Smooth muscle cell of the brain vasculature (primary cell): ENCODE measurements around the gene TNS2.
"Not testable (repeated sequence)": the region's sequence is repeated elsewhere in the genome, so short reads cannot be mapped to it uniquely, and the experiment has no call there.

ENCODE experiments used
- DNase-seq: peaks from one replicate; pipeline ENCODE4 v3.0.0-alpha.2; 2012; ENCODE audit warnings: low read depth, low spot score

Gene TNS2, protein sequence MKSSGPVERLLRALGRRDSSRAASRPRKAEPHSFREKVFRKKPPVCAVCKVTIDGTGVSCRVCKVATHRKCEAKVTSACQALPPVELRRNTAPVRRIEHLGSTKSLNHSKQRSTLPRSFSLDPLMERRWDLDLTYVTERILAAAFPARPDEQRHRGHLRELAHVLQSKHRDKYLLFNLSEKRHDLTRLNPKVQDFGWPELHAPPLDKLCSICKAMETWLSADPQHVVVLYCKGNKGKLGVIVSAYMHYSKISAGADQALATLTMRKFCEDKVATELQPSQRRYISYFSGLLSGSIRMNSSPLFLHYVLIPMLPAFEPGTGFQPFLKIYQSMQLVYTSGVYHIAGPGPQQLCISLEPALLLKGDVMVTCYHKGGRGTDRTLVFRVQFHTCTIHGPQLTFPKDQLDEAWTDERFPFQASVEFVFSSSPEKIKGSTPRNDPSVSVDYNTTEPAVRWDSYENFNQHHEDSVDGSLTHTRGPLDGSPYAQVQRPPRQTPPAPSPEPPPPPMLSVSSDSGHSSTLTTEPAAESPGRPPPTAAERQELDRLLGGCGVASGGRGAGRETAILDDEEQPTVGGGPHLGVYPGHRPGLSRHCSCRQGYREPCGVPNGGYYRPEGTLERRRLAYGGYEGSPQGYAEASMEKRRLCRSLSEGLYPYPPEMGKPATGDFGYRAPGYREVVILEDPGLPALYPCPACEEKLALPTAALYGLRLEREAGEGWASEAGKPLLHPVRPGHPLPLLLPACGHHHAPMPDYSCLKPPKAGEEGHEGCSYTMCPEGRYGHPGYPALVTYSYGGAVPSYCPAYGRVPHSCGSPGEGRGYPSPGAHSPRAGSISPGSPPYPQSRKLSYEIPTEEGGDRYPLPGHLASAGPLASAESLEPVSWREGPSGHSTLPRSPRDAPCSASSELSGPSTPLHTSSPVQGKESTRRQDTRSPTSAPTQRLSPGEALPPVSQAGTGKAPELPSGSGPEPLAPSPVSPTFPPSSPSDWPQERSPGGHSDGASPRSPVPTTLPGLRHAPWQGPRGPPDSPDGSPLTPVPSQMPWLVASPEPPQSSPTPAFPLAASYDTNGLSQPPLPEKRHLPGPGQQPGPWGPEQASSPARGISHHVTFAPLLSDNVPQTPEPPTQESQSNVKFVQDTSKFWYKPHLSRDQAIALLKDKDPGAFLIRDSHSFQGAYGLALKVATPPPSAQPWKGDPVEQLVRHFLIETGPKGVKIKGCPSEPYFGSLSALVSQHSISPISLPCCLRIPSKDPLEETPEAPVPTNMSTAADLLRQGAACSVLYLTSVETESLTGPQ (N-terminal part only)

DNA sequence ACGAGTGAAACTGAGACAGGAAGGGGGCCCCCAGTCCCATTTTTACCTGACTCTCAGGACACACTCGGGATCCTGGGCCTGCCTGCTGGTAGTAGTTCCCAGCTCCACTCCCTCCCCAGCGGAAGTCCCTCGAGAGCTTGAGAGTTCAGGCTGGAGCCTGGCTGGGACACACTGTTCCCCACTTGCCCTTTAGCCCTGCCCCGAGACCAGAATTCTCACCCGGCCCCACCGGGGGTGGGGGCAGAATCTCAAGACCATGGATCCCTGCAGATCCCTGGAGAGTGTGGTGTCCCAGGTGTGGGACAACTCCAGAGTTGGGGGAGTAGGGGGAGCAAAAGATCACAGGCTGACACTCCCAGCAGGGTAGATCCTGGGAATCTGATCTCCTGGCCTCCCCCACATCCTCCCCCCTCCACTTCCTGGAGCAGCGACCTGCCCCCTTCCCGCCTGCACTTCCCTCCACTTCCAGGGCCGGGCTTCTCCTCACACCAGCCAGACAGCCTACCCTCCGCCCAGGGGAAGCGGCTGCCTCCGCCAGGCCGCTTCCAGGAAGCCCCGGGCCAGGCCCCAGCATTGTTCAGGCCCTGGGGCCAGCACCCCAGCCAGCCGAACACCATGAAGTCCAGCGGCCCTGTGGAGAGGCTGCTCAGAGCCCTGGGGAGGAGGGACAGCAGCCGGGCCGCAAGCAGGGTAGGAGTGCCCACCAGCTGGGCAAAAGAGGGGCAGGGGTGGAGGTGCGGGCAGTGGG is at the start of gene TNS2:
TNS2 (plus strand) TSS at position 495 of the 748 bp plus-strand sequence; CDS start at position 616, 121 bp downstream.
- DNase-seq: no peak

DNA sequence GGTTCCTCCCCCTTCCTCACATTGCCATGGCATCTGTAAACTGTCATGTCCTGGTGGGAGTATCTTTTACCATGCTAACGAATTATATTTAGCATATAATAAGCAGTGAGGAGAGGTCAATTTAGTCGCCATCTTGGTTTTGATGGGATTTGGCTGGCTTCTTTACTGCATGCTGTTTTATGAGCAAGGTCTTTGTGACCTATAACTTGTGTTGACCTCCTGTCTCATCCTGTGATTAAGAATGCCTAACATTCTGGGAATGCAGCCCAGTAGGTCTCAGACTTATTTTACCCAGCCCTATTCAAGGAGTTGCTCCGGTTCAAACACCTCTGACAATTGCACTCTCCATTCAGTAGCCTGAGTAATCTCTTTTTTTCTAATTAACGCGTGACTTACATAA is 45.7 kb upstream of the TNS2 start:
- no peak for DNase-seq

GRCh38 chr12:53004582-53004981 is 45.3 kb upstream of the TNS2 start:
- no peak for DNase-seq

- DNase-seq: no peak
Observed at GRCh38 chr12:53005215-53005985, 44.5 kb upstream of the TNS2 start.

GRCh38 chr12:53005986-53006809 is 43.7 kb upstream of the TNS2 start, which contains the start of gene EIF4B:
TSS of gene EIF4B (plus strand) at chr12:53006456. CDS start at chr12:53006484, 28 bp downstream.
- DNase-seq: peak; percentile 99

- DNase-seq: peak; percentile 13
Observed at GRCh38 chr12:53006810-53007309, 43.0 kb upstream of the TNS2 start.

DNA sequence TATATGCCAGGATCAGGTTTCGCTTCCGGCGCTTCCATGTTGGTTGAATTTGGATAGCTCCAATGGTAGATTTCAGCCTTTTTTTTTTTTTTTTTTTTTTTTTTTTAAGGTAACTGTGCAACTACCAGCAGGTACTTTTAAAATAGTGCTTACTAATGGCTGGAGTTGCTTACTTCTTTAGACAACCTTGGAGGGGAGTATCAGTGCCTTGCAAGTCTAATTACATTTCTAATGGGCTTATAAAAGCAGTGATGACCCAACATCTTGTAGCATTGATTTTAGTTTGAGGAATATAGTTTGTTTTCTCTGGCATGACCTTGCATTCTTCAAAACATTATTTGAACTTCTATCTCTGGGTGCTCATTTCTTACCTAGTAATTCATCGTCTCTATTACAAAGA is 42.5 kb upstream of the TNS2 start:
- DNase-seq: no peak

- DNase-seq: not testable (repeated sequence)
Observed at GRCh38 chr12:53008760-53009159, 41.1 kb upstream of the TNS2 start.

GRCh38 chr12:53010955-53011354 is 38.9 kb upstream of the TNS2 start:
- DNase-seq: no peak

- DNase-seq: no peak
Observed at GRCh38 chr12:53011889-53012288, 38.0 kb upstream of the TNS2 start.

GRCh38 chr12:53012928-53013327 is 36.9 kb upstream of the TNS2 start:
- DNase-seq: no peak

DNA sequence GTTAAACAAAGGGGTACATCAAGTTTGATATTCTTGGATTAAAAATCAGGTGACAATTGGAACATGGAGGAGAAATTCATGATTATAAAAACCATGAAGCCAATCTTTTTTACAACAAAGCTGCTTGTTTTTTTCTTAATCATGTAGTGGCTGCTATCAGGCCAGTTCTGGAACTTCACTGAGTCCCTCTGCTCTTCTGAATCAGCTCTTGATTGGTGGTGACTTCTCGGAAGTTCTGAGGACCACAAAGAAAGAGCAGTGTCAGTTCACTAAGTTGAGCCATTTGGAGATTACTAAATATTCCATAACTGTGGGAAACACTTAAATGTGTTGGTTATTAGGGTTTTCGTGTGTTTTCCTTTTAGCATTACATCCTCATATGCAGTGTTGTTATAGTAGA is 35.2 kb upstream of the TNS2 start:
- DNase-seq: no peak

DNA sequence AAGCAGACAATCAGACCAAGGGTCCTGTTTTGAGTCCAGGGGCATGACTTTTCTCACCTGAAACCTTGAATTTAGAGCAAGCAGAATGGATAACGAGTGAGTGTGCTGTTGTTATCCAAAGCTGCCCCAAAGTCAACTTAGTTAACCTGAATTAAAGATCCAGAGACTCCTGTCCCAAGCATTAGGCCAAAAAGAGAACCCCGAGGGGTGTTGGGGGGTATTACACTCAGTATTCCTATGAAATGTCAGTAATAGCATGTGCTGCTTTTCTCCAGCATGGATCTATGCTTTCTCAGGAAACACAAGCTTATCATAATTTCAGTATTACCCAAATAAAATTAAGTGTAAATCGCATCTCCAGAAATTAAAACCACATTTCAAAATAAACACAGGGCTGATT is 24.6 kb upstream of the TNS2 start:
- no peak for DNase-seq

DNA sequence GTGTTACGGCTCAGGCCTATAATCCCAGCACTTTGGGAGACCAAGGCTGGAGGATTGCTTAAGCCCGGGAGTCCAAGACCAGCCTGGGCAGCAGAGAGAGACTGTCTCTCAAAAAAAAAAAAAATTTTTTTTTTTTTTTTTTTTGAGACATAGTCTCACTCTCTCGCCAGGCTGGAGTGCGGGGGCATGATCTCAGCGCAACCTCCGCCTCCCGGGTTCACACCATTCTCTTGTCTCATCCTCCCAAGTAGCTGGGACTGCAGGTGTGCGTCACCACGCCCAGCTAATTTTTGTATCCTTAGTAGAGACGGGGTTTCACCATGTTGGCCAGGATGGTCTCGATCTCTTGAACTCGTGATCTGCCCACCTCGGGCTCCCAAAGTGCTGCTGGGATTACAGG is 22.9 kb upstream of the TNS2 start:
- not testable (repeated sequence) for DNase-seq

DNA sequence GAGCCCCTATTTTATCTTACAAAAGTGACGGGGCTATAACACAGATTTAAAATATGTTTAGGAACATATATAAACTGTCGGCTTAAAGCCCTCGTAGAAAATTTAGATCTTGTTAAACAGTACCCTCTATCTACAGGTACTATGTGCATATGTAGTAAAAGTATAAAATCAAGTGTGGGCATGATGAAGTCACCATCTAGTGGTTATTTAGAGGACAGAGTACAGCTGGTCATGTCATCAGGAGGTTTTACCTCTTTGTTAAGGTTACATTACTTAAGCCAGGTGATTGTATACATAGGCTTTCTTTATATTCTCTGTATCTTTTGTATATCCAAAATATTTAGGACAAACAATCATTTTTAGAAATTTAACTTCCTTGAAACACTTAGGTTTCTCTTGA is 18.2 kb upstream of the TNS2 start:
- no peak for DNase-seq

- DNase-seq: not testable (repeated sequence)
Observed at GRCh38 chr12:53033832-53034231, 16.0 kb upstream of the TNS2 start.

GRCh38 chr12:53034459-53034858 is 15.4 kb upstream of the TNS2 start:
- no peak for DNase-seq

- DNase-seq: no peak
Observed at GRCh38 chr12:53036802-53037201, 13.1 kb upstream of the TNS2 start.

GRCh38 chr12:53039851-53040250 is 10.0 kb upstream of the TNS2 start:
- no peak for DNase-seq
